Raji (cell line): ENCODE data around the gene RNF220.

Source experiments
- POLR2A ChIP-seq: IDR thresholded peaks from 2 replicates; pipeline ENCODE4 v1.6.1; 2011; ENCODE audit warnings: low read depth, low read length, control low read depth; ENCODE audit not compliant: insufficient read depth

RNF220 gene

DNA sequence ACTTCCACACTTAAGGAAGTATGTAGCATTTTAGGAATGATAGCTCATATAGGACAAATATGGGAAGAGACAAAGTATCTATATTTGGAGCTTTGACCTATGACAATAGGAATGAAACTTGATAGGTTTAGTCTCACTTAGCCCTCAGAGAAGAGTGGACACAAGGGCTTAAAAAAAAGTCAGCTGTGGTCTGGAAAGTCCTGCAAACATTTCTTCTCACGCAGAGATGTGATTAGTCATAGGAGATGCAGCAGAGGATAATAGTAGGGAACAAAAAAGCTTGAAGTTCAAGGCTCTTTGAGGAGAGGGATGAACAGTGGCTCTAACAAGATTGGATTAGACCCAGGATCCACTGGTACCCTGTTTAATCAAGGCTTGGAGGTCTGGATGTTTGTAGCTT is 14.8 kb upstream of the RNF220 start:
- no peak for TF ChIP-seq POLR2A

DNA sequence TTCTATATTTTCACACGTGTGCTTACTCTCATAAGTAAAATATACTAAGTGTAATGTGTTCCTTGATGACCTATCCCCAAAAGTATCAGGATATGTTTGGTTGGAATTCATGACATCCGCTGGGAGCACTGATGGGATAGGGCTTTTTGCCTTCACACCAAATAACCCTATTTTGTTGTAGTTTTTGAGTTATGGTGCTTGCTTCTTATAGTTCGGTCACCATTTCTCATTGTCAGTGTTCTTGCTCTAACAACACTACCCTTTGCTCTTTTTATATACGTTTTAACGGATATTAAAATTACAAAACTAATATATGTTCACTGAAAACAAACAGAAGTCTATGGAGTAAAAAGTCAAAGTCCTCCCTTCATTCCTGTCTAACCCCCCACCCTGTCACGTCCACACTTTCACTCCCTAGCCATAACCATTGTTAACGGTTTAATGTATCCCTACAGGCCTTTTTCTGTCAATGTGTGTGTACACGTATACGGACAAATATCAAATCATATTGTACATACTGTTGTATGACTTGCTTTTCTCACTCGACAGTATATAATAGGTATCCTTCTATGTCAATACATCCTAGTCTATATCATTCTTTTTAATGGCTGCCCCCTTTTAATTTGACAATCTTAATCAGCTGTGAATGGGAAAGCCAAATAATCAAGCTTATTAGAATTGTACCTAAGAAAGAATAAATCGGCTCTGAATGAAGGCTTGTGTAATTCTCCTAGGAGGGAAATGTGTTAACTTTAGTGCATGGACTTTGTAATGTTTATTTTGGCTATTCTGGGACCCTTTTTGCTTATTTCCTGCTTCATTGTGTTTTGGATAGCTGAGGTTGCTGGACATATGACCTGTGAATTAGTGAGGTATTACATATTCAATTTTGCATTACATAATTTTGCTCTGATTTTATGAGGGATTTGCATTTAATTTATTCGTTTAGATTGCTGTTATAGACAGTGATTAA is 3.5 kb upstream of the RNF220 start:
- no peak for TF ChIP-seq POLR2A

DNA sequence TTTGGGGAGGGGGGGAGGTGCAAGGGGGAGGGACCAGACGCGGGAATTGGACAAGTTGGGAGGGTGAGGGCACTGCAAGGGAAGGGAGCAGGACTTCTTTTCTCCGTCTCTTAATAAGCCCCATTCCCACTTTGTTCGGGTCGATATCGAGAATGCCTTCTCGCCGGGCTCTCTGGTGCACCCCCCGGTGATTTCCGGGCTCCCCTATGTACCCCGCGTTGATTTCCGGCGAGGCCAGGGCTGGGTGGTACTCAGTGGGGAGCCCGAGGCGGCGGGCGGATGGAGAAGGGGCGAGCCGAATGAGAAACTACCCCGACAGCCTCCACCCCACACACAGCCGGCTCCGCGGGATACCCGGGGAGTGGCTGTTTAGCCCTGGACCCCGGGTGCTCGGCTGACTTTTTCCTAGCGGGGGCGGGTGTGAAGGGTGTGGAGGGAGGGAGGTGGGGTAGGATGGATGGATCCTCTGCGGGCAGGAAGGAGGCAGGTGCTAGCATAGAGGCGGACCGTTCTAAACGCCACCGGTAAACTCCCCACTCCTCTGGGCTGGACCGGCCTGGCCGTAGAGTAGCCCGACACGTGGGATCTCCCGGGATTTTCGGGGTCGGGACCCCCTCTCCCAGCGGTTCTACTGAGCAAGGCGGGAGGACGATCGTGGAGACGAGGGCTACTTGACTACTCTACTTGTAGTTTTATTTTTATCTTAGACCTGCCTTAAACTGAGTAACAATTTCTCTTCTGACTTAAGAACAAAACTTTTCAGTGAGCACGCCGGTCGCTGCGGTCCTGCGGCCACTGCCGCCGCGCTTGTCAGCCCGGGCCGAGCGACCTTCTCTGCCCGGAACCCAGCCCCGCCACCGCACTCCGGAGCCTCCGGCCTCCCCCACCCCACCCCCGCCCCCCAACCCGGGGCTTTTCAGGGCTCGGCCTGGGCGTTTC is 1.0 kb downstream of the RNF220 start:
- TF ChIP-seq POLR2A = no peak

DNA sequence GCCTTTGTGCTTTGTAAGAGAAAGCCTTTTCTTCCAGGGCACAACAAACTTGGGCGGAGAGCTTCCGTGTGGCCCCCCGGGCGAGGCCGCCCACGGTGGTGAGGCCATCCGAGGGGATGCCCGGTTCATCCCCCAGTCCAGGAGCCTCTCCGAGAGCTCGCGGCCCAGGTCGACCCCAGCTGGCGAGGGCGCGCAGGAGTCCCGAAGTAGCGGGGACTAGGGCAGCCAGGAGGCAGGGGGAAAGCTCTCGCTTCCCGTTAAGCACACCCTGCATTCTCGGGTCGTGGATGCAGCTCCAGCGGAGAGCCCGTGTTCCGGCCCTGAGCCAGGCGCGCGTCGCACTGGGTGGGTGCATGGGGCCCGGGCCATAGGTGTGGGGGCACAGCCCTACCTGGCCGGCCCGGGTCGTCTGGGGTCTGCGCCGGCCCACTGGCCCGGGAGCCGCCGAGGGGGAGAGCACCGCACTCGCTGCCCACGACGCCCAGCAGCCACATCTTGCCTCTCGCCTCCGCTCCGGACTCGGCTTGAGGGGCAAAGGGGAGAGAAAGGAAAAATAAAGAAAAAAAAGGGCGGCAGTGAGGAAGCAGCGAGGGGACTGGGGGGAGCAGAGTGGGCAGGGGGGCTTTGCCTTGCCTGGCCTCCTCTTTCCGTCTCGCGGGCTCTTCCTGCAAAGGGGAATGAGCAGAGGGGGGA is 1.8 kb downstream of the RNF220 start:
- TF ChIP-seq POLR2A = no peak

DNA sequence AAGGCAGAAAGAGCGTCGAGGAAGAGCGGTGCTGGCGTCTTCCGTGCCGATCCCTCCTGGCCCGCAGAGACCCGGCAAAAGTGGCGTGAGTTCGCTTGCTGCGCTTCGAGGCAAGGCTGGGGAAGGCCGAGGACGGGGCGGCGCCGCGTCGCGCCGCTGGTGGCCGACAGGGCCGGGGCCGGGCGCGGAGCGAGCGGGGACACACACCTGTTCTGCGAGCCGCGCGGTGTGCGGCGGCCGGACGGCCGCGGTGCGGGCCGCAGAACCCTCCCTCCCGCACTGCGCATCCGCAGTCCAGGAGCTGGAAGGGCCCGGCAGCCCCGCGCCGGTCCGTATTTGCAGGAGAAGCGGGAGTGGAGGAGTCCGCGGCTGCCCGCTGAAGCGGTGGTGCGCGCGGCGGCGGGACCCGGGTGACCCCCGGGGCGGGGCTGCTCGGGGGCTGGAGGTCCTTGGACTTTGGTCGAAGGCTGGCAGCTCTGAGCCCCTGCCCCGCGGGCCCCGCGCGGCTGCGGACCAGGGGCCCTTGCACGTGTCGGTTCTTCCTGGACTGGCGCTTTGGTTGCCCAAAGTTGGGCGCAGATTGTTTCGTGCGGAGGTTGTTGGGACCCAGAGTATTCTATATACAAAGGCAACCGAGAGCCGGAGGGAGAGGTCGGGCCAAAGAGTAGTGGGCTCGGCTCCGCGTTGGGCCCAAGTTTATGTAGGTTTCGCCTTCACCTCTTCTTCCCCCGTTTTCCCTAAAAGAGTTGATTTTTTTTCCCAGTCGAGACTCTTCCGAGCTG is 2.6 kb downstream of the RNF220 start:
- no peak for TF ChIP-seq POLR2A

DNA sequence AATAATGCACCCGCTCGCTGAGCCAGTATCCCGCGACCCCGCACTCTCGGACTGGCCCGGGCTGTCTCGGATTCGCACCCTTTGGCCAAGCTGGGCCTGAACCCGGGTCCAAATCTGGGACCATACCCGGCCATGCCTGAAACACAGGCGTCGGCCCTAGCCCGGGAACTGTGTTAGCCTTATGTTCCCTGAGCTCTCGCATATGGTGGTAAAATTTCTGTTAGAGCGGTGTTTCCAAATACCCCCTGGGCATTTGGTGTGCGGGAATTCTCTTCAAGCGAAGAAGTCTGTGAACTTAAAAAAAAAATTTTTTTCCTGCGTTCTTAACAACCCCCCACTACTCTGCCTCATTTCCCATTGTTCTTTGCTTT is 3.1 kb downstream of the RNF220 start:
- no peak for TF ChIP-seq POLR2A

DNA sequence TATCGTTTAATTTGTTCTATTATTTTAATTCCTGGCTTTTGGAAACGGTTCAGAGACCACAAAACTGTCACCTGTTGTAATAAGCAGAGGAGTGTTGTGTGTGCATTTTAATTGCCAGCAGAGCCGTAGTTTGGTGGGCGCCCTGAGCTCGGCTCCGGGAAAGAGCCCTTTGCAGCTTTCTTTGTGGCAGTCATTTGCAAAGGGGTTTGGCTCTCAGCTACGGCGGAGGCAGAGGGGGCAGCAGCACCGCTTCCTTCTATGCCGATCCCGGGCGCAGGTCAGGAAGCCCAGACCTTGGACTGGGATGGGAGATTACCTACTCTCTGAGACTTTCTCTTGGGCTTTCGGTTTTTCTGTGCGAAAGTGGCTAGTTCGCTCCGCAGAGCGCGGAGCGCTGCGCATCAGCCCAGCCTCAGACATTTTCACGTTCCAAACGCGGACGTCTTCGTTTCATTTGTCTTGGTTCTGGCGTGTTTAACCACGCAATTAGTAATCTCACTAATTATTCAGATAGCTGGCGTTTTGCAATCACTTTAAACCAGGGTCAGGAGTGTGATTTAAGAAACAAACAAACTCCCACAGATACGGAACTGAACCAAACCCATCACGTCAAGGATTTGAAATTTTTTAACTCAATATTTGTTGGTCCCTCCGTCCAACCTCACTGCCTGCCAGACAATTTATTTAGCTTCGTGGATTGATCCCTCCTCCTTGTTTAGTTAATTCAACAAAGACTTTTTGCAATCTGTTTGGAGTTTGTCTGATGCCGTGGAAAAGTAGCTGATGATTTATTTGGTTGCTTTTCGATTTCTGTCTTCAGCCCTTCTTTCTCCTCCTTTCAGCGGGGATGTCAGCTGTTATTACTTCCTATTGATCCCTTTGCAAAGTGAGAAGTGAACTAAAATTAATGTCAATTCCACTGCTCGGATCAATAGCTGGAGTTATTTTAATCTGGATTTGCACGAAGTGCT is 3.9 kb downstream of the RNF220 start:
- TF ChIP-seq POLR2A = no peak

DNA sequence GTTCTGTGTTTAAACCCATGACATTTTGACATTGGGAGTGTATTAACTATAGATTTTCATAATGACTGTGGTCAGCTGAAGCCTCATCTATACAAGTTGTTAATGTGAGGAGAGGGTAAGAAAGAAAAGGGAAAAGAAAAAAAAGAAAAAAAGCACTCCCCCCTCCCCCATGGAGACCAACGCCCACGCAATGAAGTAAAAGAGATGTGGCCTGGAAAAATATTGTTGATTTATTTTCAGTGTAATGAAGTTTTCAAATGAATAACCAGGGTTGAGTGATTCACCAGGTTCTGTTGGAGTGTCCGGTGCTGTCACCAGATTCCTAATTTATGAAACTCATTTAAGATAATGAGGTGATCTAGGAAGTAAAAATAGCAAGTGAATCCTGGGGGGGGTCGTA is 4.7 kb downstream of the RNF220 start:
- no peak for TF ChIP-seq POLR2A

DNA sequence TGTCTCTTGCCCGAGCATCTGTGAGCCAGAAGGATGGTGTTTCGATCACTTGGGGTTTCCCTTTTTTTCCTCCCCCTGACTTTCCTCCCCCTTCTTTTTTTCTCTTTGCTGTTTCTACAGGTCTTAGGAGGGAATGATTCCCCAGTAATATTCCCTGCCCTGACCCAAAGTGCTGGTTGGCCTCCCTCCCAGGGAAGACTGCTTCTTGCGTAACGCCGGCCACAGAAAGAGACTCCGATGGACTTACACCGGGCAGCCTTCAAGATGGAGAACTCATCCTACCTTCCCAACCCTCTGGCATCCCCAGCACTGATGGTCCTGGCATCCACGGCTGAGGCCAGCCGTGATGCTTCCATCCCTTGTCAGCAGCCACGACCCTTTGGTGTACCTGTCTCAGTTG is 6.8 kb downstream of the RNF220 start:
- TF ChIP-seq POLR2A = no peak

DNA sequence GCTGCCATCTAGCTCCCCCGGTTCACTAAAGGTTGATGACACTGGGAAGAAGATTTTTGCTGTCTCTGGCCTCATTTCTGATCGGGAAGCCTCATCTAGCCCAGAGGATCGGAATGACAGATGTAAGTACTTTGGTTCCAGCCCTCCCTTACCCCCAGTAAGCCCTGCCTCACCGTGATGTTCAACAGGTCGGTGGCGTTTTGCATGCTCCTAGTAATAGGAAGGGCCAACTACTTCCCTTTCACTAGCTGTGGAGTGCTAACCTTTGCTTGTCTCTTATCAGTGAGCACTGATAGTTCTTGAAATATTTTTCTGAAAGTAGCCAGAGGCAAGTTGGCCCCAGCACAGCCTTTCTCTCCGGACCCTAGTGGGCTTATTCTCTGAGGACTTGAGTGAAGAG is 7.5 kb downstream of the RNF220 start:
- TF ChIP-seq POLR2A = no peak

DNA sequence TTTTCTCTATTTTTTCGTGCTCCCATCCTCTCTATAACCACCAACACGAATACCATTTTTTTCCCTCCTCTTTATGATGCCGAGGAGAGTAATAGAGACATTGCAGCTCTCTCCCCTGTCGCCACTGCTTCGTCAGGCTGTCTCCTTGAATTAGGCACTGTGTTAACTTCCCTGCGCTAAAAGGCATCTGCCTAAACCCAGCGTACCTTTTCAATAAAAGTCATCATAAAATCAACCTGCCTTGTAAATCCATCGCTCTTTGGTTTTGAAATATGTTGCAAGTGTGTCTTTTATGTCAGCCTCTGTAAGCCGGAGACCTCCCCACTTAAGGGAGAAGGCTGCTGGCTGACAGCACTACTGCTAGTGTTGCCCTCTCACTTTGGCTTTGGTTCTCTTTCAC is 8.7 kb downstream of the RNF220 start:
- no peak for TF ChIP-seq POLR2A

DNA sequence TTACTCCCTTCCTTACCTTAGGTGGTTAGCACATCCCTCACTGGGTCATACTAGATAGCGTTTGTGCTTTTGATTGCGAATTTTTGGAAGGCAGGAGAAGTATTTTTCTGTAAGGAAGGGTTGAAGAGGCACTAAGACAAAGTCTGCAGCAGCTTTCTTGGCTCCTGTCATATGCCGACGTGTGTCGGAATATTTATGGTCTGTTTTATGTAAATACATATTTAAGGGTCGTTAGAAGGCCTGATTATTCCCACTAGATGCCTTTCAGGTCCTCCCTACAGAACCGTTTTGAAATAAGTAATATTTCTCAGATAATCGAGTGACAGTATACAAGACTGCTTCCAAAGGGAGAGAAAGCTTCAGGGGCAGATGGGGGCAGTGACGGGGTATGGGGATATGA is 10.0 kb downstream of the RNF220 start:
- TF ChIP-seq POLR2A = no peak

DNA sequence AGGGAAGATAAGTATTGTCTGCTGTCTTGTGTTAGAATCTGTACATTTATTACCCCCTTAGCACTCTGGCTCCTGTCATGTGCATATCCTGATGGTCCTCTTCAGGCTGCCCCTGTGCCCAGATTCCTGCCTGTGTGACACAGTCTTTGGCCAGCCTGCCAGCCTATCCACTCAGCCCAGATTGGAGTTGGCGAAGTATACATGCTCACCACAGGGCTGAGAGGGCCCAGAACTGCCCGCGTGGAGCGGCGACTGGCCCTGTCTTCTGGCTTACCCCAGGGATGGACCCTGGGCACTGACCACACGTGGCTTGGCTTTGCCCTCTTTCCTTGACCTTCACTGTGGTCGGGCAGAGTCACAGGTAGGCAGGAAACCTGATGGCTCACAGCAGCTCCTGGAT is 11.4 kb downstream of the RNF220 start:
- no peak for TF ChIP-seq POLR2A
